ENCODE results near the gene KRTAP5-1.

GRCh38 chr11:1624621-1625020 lies 39.5 kb upstream of the KRTAP5-1 start:
- TF ChIP-seq CTCF (IDR thresholded peaks at IDR 0.05) (no peak), MAX (IDR thresholded peaks at IDR 0.05; ENCODE audit: low read depth) (no peak), REST (IDR thresholded peaks at IDR 0.05; ENCODE audit: low read depth, low read length) (no peak), RAD21 (IDR thresholded peaks at IDR 0.05; ENCODE audit: low read length) (no peak), TAF1 (IDR thresholded peaks at IDR 0.05; ENCODE audit: borderline replicate concordance, low read depth, low read length) (no peak), JUND (IDR thresholded peaks at IDR 0.05) (no peak), YY1 (IDR thresholded peaks at IDR 0.05; ENCODE audit: low read depth) (no peak), EZH2phosphoT487 (IDR thresholded peaks at IDR 0.05; ENCODE audit: borderline replicate concordance, low read depth) (no peak), POLR2AphosphoS5 (IDR thresholded peaks at IDR 0.05; ENCODE audit: low read depth, low read length) (no peak), EP300 (IDR thresholded peaks at IDR 0.05; ENCODE audit: borderline replicate concordance in 1 of 2, low read depth in 1 of 2, low read length in 1 of 2) (no peak), CHD2 (IDR thresholded peaks at IDR 0.05; ENCODE audit: low read length, partially characterized antibody) (no peak), GABPA (IDR thresholded peaks at IDR 0.05; ENCODE audit: low read depth) (no peak), ZBTB33 (IDR thresholded peaks at IDR 0.05; ENCODE audit: borderline replicate concordance, low read depth) (no peak)

All from SK-N-SH (cell line).